SK-N-SH treated with all-trans-retinoic acid at 6 μM for 48 hours (cell line): ENCODE results near the gene ALDOA.

Experiments
- ARNTL ChIP-seq: fragments of 450-650 bp; formaldehyde crosslinking; IDR thresholded peaks from 2 replicates; pipeline ENCODE4 v1.5.0; 2020; ENCODE audit warnings: low read depth, mild to moderate bottlenecking, moderate library complexity, borderline replicate concordance
- TOX ChIP-seq: fragments of 250-450 bp; sonication (Bioruptor Pico); IDR thresholded peaks from 2 replicates; pipeline ENCODE4 v1.8.0; 2021; ENCODE audit warnings: mild to moderate bottlenecking, moderate library complexity, borderline replicate concordance
- ZNF565 ChIP-seq: fragments of 450-650 bp; formaldehyde crosslinking; conservative IDR thresholded peaks from 2 replicates; pipeline ENCODE4 v1.5.0; 2020; ENCODE audit warnings: low read depth, mild to moderate bottlenecking, moderate library complexity
- ZNF70 ChIP-seq: fragments of 450-650 bp; formaldehyde crosslinking; IDR thresholded peaks from 2 replicates; pipeline ENCODE4 v1.5.0; 2020; ENCODE audit warnings: mild to moderate bottlenecking, moderate library complexity
- TF ChIP-seq, protein P1 (sequence below): fragments of 250-450 bp; sonication (Bioruptor Pico); IDR thresholded peaks from 2 replicates; pipeline ENCODE4 v1.8.0; 2020; ENCODE audit warnings: mild to moderate bottlenecking, moderate library complexity, borderline replicate concordance

DNA sequence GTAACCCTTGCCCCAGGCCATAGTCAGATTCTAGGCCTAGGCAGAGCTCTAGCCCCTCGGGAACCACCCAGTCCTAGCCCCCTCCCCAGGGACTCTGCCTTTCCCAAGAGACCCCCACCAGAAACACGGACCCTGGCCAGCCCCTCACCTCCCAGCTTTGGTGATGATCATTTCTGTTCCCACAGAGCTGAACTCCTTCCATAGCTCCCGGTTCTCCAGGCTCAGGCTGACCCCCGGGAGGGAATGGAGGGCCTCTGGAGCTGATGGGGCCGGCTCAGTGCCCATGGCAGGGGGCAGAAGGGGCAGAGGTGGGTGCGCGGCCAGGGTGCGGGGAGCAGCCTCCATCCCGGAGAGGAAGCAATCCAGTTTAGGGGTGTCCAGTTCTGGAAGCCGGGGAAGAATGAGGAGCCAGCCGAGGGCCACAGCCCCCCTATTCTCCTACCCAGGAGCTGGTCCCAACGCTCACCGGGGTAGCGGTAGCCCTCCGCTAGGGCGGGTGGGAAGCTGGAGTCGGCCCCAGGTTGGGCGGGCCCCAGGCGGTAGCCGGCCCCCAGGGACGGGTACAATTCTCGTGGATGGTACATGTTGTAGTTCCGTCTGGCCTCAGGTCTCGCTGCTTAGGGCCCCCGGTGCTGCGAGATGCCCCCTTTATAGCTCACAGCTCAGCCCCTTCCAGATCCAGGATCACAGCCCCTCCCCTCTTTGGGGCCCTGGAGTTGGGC lies 25.2 kb downstream of the ALDOA start:
- TF ChIP-seq TOX (CRISPR knock-in tag) (no peak), ZNF565 (CRISPR knock-in tag) (no peak), ZNF70 (CRISPR knock-in tag) (no peak), ARNTL (CRISPR knock-in tag) (no peak)
- TF ChIP-seq, protein P1, sequence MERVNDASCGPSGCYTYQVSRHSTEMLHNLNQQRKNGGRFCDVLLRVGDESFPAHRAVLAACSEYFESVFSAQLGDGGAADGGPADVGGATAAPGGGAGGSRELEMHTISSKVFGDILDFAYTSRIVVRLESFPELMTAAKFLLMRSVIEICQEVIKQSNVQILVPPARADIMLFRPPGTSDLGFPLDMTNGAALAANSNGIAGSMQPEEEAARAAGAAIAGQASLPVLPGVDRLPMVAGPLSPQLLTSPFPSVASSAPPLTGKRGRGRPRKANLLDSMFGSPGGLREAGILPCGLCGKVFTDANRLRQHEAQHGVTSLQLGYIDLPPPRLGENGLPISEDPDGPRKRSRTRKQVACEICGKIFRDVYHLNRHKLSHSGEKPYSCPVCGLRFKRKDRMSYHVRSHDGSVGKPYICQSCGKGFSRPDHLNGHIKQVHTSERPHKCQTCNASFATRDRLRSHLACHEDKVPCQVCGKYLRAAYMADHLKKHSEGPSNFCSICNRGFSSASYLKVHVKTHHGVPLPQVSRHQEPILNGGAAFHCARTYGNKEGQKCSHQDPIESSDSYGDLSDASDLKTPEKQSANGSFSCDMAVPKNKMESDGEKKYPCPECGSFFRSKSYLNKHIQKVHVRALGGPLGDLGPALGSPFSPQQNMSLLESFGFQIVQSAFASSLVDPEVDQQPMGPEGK: no peak
